HL-60 (cell line): ENCODE results near the gene CPNE6.

Experiments used
- GABPA ChIP-seq: IDR thresholded peaks from 2 replicates; pipeline ENCODE4 v1.6.1; 2012; ENCODE audit warnings: low read depth
- POLR2AphosphoS5 ChIP-seq: IDR thresholded peaks from 2 replicates; pipeline ENCODE4 v1.6.1; 2012; ENCODE audit warnings: low read depth
- SPI1 ChIP-seq: IDR thresholded peaks from 2 replicates; pipeline ENCODE4 v1.6.1; 2012; ENCODE audit warnings: low read depth, mild to moderate bottlenecking, borderline replicate concordance
- TF ChIP-seq, protein P1 (sequence below): IDR thresholded peaks from one replicate; pipeline ENCODE4 v1.5.1; 2011; ENCODE audit warnings: low read length, control low read depth, inconsistent platforms; ENCODE audit not compliant: insufficient read depth
- TF ChIP-seq, protein P2 (sequence below): IDR thresholded peaks from 2 replicates; pipeline ENCODE4 v1.6.1; 2012; ENCODE audit warnings: low read depth; ENCODE audit not compliant: insufficient replicate concordance

DNA sequence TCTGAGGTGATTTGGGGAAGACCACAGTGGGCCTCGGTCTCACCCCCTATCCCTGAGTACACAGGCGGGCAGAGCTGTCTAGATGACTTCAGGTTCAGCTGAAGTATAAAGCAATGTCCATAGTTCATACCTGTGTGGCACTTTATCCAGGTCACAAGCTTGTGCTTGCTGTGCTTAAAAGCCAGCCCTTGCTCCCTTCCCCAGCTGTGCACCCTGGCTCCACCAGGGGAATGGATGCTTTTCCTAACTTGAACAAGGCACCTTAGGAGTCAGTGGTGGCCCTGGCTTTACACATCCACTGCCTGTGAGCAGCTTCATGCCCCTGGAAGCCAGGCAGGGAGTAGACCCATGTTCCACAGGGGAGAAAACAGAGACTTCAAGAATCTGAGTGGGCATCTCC, 14.1 kb upstream of the CPNE6 start:
- TF ChIP-seq, protein P1, sequence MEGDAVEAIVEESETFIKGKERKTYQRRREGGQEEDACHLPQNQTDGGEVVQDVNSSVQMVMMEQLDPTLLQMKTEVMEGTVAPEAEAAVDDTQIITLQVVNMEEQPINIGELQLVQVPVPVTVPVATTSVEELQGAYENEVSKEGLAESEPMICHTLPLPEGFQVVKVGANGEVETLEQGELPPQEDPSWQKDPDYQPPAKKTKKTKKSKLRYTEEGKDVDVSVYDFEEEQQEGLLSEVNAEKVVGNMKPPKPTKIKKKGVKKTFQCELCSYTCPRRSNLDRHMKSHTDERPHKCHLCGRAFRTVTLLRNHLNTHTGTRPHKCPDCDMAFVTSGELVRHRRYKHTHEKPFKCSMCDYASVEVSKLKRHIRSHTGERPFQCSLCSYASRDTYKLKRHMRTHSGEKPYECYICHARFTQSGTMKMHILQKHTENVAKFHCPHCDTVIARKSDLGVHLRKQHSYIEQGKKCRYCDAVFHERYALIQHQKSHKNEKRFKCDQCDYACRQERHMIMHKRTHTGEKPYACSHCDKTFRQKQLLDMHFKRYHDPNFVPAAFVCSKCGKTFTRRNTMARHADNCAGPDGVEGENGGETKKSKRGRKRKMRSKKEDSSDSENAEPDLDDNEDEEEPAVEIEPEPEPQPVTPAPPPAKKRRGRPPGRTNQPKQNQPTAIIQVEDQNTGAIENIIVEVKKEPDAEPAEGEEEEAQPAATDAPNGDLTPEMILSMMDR: no peak
- no peak for TF ChIP-seq POLR2AphosphoS5
- TF ChIP-seq, protein P2, sequence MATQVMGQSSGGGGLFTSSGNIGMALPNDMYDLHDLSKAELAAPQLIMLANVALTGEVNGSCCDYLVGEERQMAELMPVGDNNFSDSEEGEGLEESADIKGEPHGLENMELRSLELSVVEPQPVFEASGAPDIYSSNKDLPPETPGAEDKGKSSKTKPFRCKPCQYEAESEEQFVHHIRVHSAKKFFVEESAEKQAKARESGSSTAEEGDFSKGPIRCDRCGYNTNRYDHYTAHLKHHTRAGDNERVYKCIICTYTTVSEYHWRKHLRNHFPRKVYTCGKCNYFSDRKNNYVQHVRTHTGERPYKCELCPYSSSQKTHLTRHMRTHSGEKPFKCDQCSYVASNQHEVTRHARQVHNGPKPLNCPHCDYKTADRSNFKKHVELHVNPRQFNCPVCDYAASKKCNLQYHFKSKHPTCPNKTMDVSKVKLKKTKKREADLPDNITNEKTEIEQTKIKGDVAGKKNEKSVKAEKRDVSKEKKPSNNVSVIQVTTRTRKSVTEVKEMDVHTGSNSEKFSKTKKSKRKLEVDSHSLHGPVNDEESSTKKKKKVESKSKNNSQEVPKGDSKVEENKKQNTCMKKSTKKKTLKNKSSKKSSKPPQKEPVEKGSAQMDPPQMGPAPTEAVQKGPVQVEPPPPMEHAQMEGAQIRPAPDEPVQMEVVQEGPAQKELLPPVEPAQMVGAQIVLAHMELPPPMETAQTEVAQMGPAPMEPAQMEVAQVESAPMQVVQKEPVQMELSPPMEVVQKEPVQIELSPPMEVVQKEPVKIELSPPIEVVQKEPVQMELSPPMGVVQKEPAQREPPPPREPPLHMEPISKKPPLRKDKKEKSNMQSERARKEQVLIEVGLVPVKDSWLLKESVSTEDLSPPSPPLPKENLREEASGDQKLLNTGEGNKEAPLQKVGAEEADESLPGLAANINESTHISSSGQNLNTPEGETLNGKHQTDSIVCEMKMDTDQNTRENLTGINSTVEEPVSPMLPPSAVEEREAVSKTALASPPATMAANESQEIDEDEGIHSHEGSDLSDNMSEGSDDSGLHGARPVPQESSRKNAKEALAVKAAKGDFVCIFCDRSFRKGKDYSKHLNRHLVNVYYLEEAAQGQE: no peak
- no peak for TF ChIP-seq SPI1
- TF ChIP-seq GABPA: no peak
